DND-41 (cell line): ENCODE measurements around the gene CDKN2B-AS1.
A peak's percentile ranks its signal among the peaks of the same experiment; 100 is the strongest.

Experiments used
- ATAC-seq: fragments of 200-7000 bp; cut with Tn5 transposase; 3 replicates; pipeline ENCODE4 v1.9.1; 2021; ENCODE audit warnings: low read depth; ENCODE audit not compliant: insufficient read depth
- DNase-seq: peaks from one replicate; pipeline ENCODE4 v3.0.0-alpha.2; 2020
- H2AFZ ChIP-seq: 2 replicates; pipeline ENCODE4 v1.6.0; 2012; ENCODE audit warnings: low read depth, low read length
- H3K27ac ChIP-seq: 2 replicates; pipeline ENCODE4 v1.5.1; 2012; ENCODE audit warnings: low read length, inconsistent platforms
- H3K27me3 ChIP-seq: fragments of 200-600 bp; sonication (generic); 2 replicates; pipeline ENCODE4 v1.6.0; 2012; ENCODE audit warnings: low read length, mild to moderate bottlenecking, inconsistent platforms; ENCODE audit not compliant: insufficient read depth, poor library complexity
- H3K36me3 ChIP-seq: 2 replicates; pipeline ENCODE4 v1.5.1; 2012; ENCODE audit warnings: low read length, inconsistent platforms; ENCODE audit not compliant: insufficient read depth
- H3K4me1 ChIP-seq: 2 replicates; pipeline ENCODE4 v1.5.1; 2012; ENCODE audit warnings: mild to moderate bottlenecking, low read length; ENCODE audit not compliant: insufficient read depth
- H3K4me2 ChIP-seq: 2 replicates; pipeline ENCODE4 v1.6.0; 2012; ENCODE audit warnings: mild to moderate bottlenecking, moderate library complexity, low read length, inconsistent platforms; ENCODE audit not compliant: insufficient read depth
- H3K4me3 ChIP-seq, 2 experiments: fragments of 200-600 bp in 1 of 2; shearing (Covaris generic) in 1 of 2; 2 replicates each; pipeline ENCODE4 v1.5.1; 2012 to 2016; ENCODE audit warnings: inconsistent platforms in 2 of 2, low read length in 2 of 2, mild to moderate bottlenecking in 2 of 2, low read depth in 1 of 2, moderate library complexity in 1 of 2
- H3K79me2 ChIP-seq: 2 replicates; pipeline ENCODE4 v1.6.0; 2012; ENCODE audit warnings: low read length, inconsistent platforms; ENCODE audit not compliant: insufficient read depth
- H3K9ac ChIP-seq: 2 replicates; pipeline ENCODE4 v1.6.0; 2012; ENCODE audit warnings: low read depth, mild to moderate bottlenecking, inconsistent platforms, low read length, moderate library complexity
- H3K9me3 ChIP-seq: 2 replicates; pipeline ENCODE4 v1.5.1; 2012; ENCODE audit warnings: low read length, moderate library complexity, mild to moderate bottlenecking, inconsistent platforms; ENCODE audit not compliant: insufficient read depth, severe bottlenecking
- H4K20me1 ChIP-seq: 2 replicates; pipeline ENCODE4 v1.6.0; 2012; ENCODE audit warnings: low read length; ENCODE audit not compliant: insufficient read depth
- CTCF ChIP-seq: IDR thresholded peaks from 2 replicates; pipeline ENCODE4 v1.5.1; 2012; ENCODE audit warnings: borderline replicate concordance, low read length, moderate library complexity, mild to moderate bottlenecking; ENCODE audit not compliant: poor library complexity, severe bottlenecking; ENCODE audit errors: extremely low read depth
- EZH2 ChIP-seq: IDR thresholded peaks from 3 replicates; pipeline ENCODE4 v1.6.1; 2012; ENCODE audit warnings: borderline replicate concordance, low read depth, mild to moderate bottlenecking, moderate library complexity, low read length, inconsistent platforms; ENCODE audit not compliant: severe bottlenecking

Gene CDKN2B-AS1

GRCh38 chr9:21997480-21997879 is 2.9 kb downstream of the CDKN2B-AS1 start:
- Histone ChIP-seq H3K4me3 (peak overlapping the region in 1 of 2 experiments; percentile 71; a peak in 1 of 4 replicates), H2AFZ (no peak overlapping the region), H3K79me2 (peaks cover 97% of the 10 kb centered on the region), H3K4me2 (peak overlapping the region; percentile 66), H3K9me3 (no peaks in the 10 kb centered on the region), H4K20me1 (peaks cover 14% of the 10 kb centered on the region; the same call in 1 of the 2 replicates), H3K27me3 (no peaks in the 10 kb centered on the region), H3K27ac (no peak overlapping the region), H3K9ac (peak overlapping the region; percentile 97), H3K36me3 (peaks cover 30% of the 10 kb centered on the region), H3K4me1 (peaks cover 63% of the 10 kb centered on the region)
- ATAC-seq = no peak
- no peak for TF ChIP-seq EZH2
- no peak for TF ChIP-seq CTCF
- no peak for DNase-seq

DNA sequence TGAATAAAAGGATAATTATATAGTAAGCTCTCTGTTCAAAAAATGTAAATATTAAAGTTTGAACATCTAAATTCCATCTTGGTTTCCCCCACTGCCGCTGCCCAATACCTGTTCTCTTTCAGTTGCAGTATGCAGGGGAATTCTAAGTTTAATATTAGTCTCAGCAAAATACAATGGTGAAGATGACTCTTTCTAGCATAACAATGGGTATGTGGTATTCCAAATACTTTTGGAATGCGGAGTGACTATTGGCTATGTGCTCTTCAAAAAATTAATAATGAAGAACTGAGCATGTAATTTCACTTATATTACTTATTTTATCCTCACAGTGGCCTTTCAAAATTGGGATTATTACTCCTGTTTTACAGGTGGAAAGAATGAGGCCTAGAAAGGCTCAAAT is 3.4 kb downstream of the CDKN2B-AS1 start:
- Histone ChIP-seq H3K4me2 (peak overlapping the region; percentile 66), H3K36me3 (peaks cover 30% of the 10 kb centered on the region), H3K27me3 (no peaks in the 10 kb centered on the region), H3K9me3 (no peaks in the 10 kb centered on the region), H2AFZ (no peak overlapping the region), H4K20me1 (peaks cover 14% of the 10 kb centered on the region; the same call in 1 of the 2 replicates), H3K4me3 (peak overlapping the region in 1 of 2 experiments; percentile 25; a peak in 1 of 4 replicates), H3K9ac (peak overlapping the region; percentile 20; the same call in 1 of the 2 replicates), H3K27ac (peak overlapping the region; percentile 34; the same call in 1 of the 2 replicates), H3K4me1 (peaks cover 69% of the 10 kb centered on the region), H3K79me2 (peaks cover 97% of the 10 kb centered on the region)
- DNase-seq = no peak
- no peak for ATAC-seq
- TF ChIP-seq EZH2 = no peak
- TF ChIP-seq CTCF = no peak

DNA sequence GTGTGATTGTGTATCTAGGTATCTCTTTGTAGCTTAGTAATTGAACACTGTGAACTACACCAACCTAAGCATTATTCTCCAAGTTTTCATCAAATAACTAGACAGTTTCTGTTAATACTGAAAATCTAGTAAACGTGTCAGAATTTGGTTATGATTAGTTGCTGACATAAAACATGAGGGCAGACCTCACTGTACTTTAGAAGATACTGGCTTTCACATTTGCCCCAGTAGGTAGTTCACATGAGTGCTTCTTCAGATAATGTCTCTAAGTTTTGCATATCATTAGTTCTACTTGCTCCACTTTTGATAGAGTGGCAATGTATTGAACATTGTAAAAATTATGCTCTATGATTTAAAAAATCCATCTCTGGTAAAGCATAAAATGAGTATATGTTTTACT is 7.4 kb downstream of the CDKN2B-AS1 start:
- Histone ChIP-seq H3K9ac (peak overlapping the region; percentile 29; the same call in 1 of the 2 replicates), H3K79me2 (peaks cover 100% of the 10 kb centered on the region), H3K4me3 (no peak overlapping the region), H2AFZ (no peak overlapping the region), H3K4me2 (peak overlapping the region; percentile 51), H3K27me3 (no peaks in the 10 kb centered on the region), H3K4me1 (peaks cover 83% of the 10 kb centered on the region), H4K20me1 (peaks cover 8% of the 10 kb centered on the region), H3K9me3 (no peaks in the 10 kb centered on the region), H3K27ac (peak overlapping the region; percentile 36), H3K36me3 (peaks cover 27% of the 10 kb centered on the region)
- TF ChIP-seq CTCF (no peak), EZH2 (no peak)
- no peak for DNase-seq
- no peak for ATAC-seq
